T-helper 2 cell treated with Interferon-gamma antibody and Interleukin-4, amounts not matched to agents 100 ng/mL and 5 ng/mL, for 36 hours (primary cell): ENCODE measurements around the gene SORL1. TPM values are rescaled to one million over a fixed set of nuclear protein-coding genes. Genes with fewer than 3 reads are reported as not detected.
"Not testable (repeated sequence)": the region's sequence is repeated elsewhere in the genome, so short reads cannot be mapped to it uniquely, and the experiment has no call there.

Experiments
- intact Hi-C: fragments of 100-400 bp; cut with micrococcal nuclease; formaldehyde crosslinking; loops from one replicate; pipeline ENCODE4 v1.15.1; 2023
- total RNA-seq: library from RNA; stranded (reverse); gene quantifications from 2 replicates; pipeline ENCODE4 v1.2.3, GENCODE V29; 2022

The SORL1 gene
- total RNA-seq, 1 donor from 2014 or later, result 110 TPM

GRCh38 chr11:121560236-121560635 lies 108.1 kb downstream of the SORL1 start:
- intact Hi-C loops, result no loop called here

DNA sequence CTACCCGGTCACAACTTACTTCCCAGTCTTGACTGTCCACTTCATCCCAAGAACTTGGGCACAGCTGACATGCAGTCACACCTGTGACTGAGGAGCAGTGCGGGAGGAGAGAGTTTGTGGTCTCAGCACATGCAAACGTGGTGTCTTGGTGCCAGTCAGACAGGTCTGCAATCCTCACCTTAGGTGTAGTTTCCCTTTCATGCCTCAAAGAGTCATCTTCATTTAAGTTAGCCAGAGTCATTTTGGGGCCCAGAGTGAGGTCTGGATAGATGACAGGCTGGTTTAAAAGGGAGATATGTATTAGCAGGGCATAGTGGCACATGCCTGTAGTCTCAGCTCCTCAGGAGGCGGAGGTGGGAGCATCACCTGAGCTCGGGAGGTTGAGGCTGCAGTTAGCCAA lies 109.1 kb downstream of the SORL1 start:
- intact Hi-C loops, result no loop called here

DNA sequence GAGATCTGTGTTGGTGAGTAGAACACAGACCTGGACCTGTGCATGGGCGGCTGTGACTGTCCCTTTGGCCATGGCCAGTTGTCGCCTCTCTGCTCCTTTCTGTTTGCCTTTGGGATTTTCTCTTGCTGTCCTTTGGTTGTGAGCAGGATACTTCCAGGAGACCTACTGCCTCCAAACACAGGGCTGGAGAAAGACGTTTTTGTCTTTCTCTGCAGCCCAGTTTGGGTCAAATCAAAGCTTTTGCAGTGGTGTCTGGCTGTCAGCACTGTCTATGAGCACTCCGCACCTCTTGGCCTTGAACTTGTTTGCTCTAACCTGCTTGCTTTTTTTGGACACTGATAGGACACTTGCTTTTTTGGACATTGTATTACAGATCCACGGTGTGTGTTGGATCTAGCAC lies 109.6 kb downstream of the SORL1 start:
- intact Hi-C loops, result no loop called here

DNA sequence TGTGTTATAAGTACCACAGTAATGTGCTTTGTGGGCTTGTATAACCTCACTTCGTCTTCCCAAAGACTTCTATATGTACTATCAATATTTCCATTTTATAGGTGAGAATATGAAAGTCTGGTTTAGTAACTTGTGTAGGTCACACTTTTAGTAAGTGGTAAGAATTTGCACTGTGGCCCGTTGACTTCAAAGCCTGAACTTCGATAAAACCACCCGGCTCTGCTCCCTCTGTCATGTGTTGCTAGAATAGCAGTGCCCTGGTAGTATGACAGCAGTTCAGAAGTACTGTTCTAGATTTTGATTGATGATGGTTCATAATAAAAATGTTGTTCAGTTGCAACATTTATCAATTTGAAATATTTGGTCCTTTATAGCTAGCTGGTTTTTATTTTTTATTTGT lies 110.9 kb downstream of the SORL1 start:
- intact Hi-C loops, result no loop called here

DNA sequence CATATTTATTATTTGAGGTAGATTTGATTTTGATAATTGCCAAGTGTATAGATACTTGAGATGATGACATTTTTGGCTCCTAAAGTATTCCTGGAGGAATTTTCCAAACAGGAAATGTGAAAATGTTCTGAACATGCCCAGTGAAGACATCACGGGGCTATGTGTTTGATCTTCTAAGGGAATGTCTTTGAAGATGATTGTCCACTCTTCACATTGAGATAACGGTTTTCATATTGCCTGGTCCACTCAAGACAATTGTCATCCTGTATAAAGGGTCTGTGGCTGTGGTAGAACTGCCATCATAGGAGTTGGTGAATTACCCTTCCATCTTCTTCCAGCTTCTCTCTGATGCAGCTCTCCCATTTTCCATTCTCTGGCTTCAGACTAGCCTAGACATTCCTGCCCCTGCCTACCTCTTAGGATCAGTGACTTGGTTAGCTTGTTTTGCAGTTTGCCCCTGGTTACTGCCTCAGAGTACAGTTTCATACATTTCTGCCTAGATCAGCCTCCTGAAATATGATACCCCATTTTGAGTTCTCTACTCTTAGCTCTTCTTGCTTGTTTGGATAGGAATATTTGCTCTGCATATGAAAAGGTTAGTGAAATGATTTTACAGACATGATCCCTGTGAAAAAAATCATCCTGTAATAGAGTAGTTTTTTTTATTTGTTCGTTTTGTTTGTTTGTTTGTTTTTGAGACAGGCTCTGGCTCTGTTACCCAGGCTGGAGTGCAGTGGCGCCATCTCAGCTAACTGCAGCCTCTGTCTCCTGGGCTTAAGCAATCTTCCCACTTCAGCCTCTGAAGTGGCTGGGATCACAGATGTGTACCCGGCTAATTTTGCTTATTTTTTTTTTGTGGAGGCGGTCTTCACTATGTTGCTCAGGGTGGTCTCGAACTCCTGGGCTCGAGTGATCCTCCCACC lies 112.0 kb downstream of the SORL1 start:
- intact Hi-C loops, result no loop called here

GRCh38 chr11:121564948-121565684 lies 113.0 kb downstream of the SORL1 start:
- intact Hi-C loops, result no loop called here

GRCh38 chr11:121566279-121567168 lies 114.4 kb downstream of the SORL1 start:
- intact Hi-C loops, result no loop called here

- intact Hi-C loops, result no loop called here
These were observed 115.9 kb downstream of the SORL1 start for GRCh38 chr11:121567995-121568394.

DNA sequence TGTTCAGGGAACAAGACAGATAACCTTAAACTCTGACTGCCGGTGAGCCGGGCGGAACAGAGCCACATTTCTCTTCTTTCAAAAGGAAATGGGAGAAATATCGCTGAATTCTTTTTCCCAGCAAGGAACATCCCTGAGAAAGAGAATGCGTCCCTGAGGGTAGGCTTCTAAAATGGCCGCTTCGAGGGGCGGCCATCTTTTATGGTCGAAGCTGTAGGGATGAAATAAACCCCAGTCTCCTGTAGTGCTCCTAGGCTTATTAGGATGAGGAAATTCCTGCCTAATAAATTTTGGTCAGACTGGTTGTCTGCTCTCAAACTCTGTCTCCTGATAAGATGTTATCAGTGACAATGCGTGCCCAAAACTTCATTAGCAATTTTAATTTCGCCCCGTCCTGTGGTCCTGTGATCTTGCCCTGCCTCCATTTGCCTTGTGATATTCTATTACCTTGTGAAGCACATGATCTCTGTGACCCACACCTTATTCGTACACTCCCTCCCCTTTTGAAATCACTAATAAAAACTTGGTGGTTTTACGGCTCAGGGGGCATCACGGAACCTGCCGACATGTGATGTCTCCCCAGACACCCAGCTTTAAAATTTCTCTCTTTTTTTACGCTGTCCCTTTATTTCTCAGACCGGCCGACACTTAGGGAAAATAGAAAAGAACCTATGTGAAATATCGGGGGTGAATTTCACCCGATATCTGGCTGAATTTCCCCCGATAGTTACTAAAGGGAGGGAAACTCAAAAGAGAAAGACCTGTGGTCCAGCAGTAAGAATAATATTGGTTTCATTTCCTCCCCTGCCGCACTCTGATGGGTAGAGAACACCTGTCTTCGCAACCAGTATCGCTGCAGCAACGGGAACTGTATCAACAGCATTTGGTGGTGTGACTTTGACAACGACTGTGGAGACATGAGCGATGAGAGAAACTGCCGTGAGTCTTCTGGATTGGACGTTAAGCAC lies 117.5 kb downstream of the SORL1 start:
- intact Hi-C loops, result not testable (repeated sequence)

DNA sequence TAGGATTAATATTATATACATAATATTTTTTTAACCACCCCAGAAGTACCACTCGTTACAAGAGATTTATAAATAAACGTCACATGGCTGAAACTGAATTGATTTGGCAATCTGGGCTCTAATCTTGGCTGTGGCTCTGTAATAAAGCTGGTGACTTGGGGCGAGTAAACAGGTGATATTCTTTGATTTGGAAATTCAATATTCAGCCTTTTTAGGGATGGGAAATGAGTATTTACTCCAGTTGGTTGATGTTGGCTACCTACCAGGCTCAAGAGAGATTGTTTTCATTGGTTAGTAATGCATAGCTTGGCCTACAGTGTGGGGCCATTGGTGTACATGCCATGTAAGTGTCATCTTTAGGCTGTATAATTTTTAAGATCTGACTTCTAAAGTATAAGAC lies 118.3 kb downstream of the SORL1 start:
- intact Hi-C loops, result no loop called here

DNA sequence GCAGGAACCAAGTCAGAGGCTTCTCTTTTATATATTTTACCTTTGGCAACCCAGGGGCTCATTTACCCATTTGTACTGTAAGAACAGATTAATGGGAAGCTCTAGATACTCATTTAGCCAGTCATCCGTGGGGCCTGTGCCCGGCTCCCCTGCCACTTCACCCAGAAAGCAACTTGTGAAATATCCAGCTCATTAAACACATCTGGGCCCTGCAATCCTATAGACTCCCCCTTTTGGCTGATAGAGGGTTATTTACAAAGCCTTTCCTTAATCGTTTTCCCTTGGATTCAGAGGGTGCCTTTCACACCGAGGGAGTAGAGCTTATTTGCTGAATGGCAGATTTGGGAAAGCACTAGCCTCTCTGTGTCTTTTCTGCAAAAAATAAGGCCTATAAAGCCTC lies 119.4 kb downstream of the SORL1 start:
- intact Hi-C loops, result no loop called here

DNA sequence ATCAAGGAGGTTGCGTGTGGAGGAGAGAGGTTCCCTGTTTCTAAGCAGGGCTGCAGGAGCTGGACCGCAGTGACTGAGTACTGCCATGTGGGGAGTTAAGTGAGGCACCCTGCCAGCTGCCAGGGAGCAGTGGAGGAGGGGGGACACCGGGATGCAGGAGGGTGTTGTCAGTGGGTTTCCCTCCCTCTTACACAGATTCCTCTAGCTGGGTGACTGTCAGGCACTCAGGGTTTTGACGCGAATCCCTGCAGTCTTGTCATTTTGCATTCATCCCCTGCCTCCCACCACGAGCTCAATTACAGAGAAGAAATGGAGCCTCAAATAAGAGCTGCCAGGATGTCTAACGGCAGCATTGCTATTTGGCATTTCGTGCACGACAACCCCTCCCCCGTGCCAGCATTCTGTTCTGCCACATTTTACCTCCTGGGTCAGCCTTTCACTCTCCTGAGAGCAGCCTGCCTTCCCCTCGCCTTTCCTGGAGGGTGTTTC lies 120.5 kb downstream of the SORL1 start:
- intact Hi-C loops, result no loop called here

- intact Hi-C loops, result no loop called here
These were observed 122.7 kb downstream of the SORL1 start for GRCh38 chr11:121574801-121575200.

GRCh38 chr11:121575250-121575962 lies 123.3 kb downstream of the SORL1 start:
- intact Hi-C loops, result no loop called here

- intact Hi-C loops, result no loop called here
These were observed 123.8 kb downstream of the SORL1 start for GRCh38 chr11:121575963-121576290.

GRCh38 chr11:121576531-121576930 lies 124.4 kb downstream of the SORL1 start:
- intact Hi-C loops, result no loop called here

- intact Hi-C loops, result no loop called here
These were observed 125.2 kb downstream of the SORL1 start for GRCh38 chr11:121577106-121577848.

- intact Hi-C loops, result no loop called here
These were observed 126.3 kb downstream of the SORL1 start for GRCh38 chr11:121578251-121578976.
